ENCODE results near the gene C5AR1. TPM values are rescaled to one million over a fixed set of nuclear protein-coding genes. Genes with fewer than 3 reads are reported as not detected.
"Not testable (repeated sequence)": the region's sequence is repeated elsewhere in the genome, so short reads cannot be mapped to it uniquely, and the experiment has no call there.

C5AR1 gene
- total RNA-seq, 1 donor from 2014 or later: 0.16 TPM

- intact Hi-C loops (cut with micrococcal nuclease): no loop called here
- Mint-ChIP-seq H3K27me3 (no peaks in the 10 kb centered on the region), H3K27ac (no peak overlapping the region), H3K9me3 (no peaks in the 10 kb centered on the region), H3K4me3 (no peak overlapping the region), H3K36me3 (ENCODE audit: low read depth) (peaks cover 53% of the 10 kb centered on the region), H3K4me1 (peaks cover 28% of the 10 kb centered on the region)
- DNase-seq: peak; percentile 62
Observed at GRCh38 chr19:47351548-47351947, 41.9 kb downstream of the C5AR1 start.

- intact Hi-C loops (cut with micrococcal nuclease): no loop called here
- DNase-seq: no peak
- no peak overlapping the region for H3K27ac Mint-ChIP-seq
- H3K4me3 Mint-ChIP-seq: no peak overlapping the region
- H3K4me1 Mint-ChIP-seq: peaks cover 28% of the 10 kb centered on the region
- H3K36me3 Mint-ChIP-seq (ENCODE audit: low read depth): peaks cover 57% of the 10 kb centered on the region
- no peaks in the 10 kb centered on the region for H3K27me3 Mint-ChIP-seq
- no peaks in the 10 kb centered on the region for H3K9me3 Mint-ChIP-seq
Observed at GRCh38 chr19:47352095-47352494, 42.4 kb downstream of the C5AR1 start.

GRCh38 chr19:47353307-47353712 is 43.6 kb downstream of the C5AR1 start:
- DNase-seq: no peak
- peaks cover 68% of the 10 kb centered on the region for H3K36me3 Mint-ChIP-seq (ENCODE audit: low read depth)
- H3K27ac Mint-ChIP-seq: no peak overlapping the region
- no peaks in the 10 kb centered on the region for H3K27me3 Mint-ChIP-seq
- no peak overlapping the region for H3K4me3 Mint-ChIP-seq
- no peaks in the 10 kb centered on the region for H3K9me3 Mint-ChIP-seq
- peaks cover 28% of the 10 kb centered on the region for H3K4me1 Mint-ChIP-seq
- intact Hi-C loops (cut with micrococcal nuclease): no loop called here

GRCh38 chr19:47356900-47357299 is 47.2 kb downstream of the C5AR1 start:
- DNase-seq: no peak
- intact Hi-C loops (cut with micrococcal nuclease): no loop called here
- H3K9me3 Mint-ChIP-seq: no peaks in the 10 kb centered on the region
- no peak overlapping the region for H3K4me3 Mint-ChIP-seq
- no peaks in the 10 kb centered on the region for H3K27me3 Mint-ChIP-seq
- no peak overlapping the region for H3K27ac Mint-ChIP-seq
- H3K4me1 Mint-ChIP-seq: peaks cover 4% of the 10 kb centered on the region
- H3K36me3 Mint-ChIP-seq (ENCODE audit: low read depth): peaks cover 77% of the 10 kb centered on the region

GRCh38 chr19:47357788-47358680 is 48.4 kb downstream of the C5AR1 start:
- Mint-ChIP-seq H3K36me3 (ENCODE audit: low read depth) (peaks cover 76% of the 10 kb centered on the region), H3K4me3 (no peak overlapping the region), H3K27ac (no peak overlapping the region), H3K4me1 (no peaks in the 10 kb centered on the region), H3K9me3 (no peaks in the 10 kb centered on the region), H3K27me3 (no peaks in the 10 kb centered on the region)
- DNase-seq: no peak
- intact Hi-C loops (cut with micrococcal nuclease): no loop called here

DNA sequence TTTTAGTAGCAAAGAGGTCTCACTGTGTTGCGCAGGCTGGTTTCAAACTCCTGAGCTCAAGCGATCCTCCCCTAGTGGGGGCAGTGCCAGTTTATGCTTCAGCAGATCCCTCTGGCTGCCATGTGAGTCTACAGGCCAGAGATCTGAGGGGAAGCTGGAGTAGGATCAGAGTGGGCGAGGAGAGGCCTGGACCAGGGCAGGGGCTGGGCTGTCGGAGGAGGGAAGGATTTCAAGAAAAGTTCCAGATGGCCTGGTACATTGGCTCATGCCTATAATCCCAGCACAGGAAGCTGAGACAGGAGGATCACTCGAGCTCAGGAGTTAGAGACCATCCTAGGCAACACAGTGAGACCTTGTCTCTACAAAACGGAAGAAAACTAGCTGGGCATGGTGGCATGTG is 49.3 kb downstream of the C5AR1 start:
- H3K27ac Mint-ChIP-seq: no peak overlapping the region
- H3K4me3 Mint-ChIP-seq: no peak overlapping the region
- H3K9me3 Mint-ChIP-seq: no peaks in the 10 kb centered on the region
- intact Hi-C loops (cut with micrococcal nuclease): no loop called here
- no peak for DNase-seq
- no peaks in the 10 kb centered on the region for H3K4me1 Mint-ChIP-seq
- peaks cover 75% of the 10 kb centered on the region for H3K36me3 Mint-ChIP-seq (ENCODE audit: low read depth)
- H3K27me3 Mint-ChIP-seq: no peaks in the 10 kb centered on the region

GRCh38 chr19:47362321-47362720 is 52.7 kb downstream of the C5AR1 start:
- Mint-ChIP-seq H3K9me3 (no peaks in the 10 kb centered on the region), H3K4me3 (no peak overlapping the region), H3K4me1 (no peaks in the 10 kb centered on the region), H3K36me3 (ENCODE audit: low read depth) (peaks cover 61% of the 10 kb centered on the region), H3K27ac (no peak overlapping the region), H3K27me3 (no peaks in the 10 kb centered on the region)
- intact Hi-C loops (cut with micrococcal nuclease): no loop called here
- DNase-seq: no peak

DNA sequence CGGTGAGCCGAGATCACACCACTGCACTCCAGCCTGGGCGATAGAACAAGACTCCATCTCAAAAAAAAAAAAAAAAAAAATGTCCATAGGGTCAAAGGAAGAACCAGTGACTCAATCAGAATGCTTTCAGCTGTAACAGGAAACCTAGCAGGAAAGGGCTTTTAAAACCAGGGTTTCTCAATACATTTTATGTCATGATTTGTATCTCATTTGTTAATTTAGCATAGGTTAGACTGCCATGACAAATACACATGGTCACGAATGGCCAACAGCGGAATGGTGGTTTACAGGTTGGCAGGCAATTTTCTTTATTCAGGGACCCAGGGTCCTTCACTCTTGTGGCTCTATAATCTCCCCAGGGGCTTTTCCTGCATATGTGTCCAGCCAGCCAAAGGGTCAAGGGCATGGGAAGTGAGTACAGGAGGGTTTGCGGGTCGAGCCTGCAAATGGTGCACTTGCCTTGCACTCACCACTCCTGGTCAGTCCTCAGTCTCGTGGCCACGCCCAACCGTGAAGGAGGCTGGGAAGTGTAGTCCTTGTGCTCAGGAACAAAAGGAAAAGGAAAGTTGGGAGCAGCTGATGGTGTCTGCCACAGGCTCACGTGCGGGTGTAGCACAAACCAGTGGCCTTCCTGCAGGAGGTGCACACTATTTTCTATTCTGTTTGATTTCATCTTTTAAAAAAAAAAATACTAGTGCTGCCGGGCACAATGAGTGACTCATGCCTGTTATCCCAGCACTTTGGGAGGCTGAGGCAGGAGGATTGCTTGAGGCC is 54.3 kb downstream of the C5AR1 start:
- no peak for DNase-seq
- H3K4me1 Mint-ChIP-seq: no peaks in the 10 kb centered on the region
- peaks cover 49% of the 10 kb centered on the region for H3K36me3 Mint-ChIP-seq (ENCODE audit: low read depth)
- H3K4me3 Mint-ChIP-seq: no peak overlapping the region
- intact Hi-C loops (cut with micrococcal nuclease): no loop called here
- H3K27me3 Mint-ChIP-seq: no peaks in the 10 kb centered on the region
- H3K9me3 Mint-ChIP-seq: no peaks in the 10 kb centered on the region
- H3K27ac Mint-ChIP-seq: no peak overlapping the region

GRCh38 chr19:47365455-47365854 is 55.8 kb downstream of the C5AR1 start:
- H3K4me1 Mint-ChIP-seq; H3K27me3 Mint-ChIP-seq; H3K9me3 Mint-ChIP-seq; H3K4me3 Mint-ChIP-seq; H3K27ac Mint-ChIP-seq; DNase-seq; intact Hi-C loops (cut with micrococcal nuclease): not testable (repeated sequence)
- peaks cover 53% of the 10 kb centered on the region for H3K36me3 Mint-ChIP-seq (ENCODE audit: low read depth)

GRCh38 chr19:47370045-47370611 is 60.5 kb downstream of the C5AR1 start:
- intact Hi-C loops (cut with micrococcal nuclease): no loop called here
- H3K27ac Mint-ChIP-seq: no peak overlapping the region
- peaks cover 37% of the 10 kb centered on the region for H3K36me3 Mint-ChIP-seq (ENCODE audit: low read depth)
- no peak for DNase-seq
- no peaks in the 10 kb centered on the region for H3K9me3 Mint-ChIP-seq
- peaks cover 3% of the 10 kb centered on the region for H3K4me1 Mint-ChIP-seq
- H3K4me3 Mint-ChIP-seq: no peak overlapping the region
- no peaks in the 10 kb centered on the region for H3K27me3 Mint-ChIP-seq

DNA sequence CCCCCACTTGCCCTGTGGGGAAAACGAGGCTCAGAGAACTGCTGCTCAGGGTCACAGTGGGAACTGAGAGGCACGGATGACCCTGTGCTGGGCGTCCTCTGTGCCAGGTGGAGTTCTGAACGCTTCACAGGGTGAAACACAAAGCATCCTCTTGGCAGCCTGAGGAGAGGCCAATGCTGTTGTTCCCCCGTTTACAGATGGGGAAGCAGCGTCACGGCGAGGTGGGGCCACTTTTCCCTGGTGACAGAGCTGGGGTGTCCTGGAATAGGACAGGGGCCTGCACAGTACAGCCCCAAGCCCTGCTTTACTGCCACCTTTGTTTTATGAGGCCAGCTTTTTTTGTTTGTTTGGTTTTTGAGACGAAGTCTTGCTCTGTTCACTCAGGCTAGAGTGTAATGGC is 61.6 kb downstream of the C5AR1 start:
- Mint-ChIP-seq H3K36me3 (ENCODE audit: low read depth) (peaks cover 37% of the 10 kb centered on the region), H3K4me3 (no peak overlapping the region), H3K27me3 (no peaks in the 10 kb centered on the region), H3K4me1 (peaks cover 3% of the 10 kb centered on the region), H3K27ac (no peak overlapping the region), H3K9me3 (no peaks in the 10 kb centered on the region)
- DNase-seq: no peak
- intact Hi-C loops (cut with micrococcal nuclease): no loop called here

Data from activated CD4-positive, alpha-beta T cell treated with anti-CD3 and anti-CD28 coated beads, Interleukin-2, amount 10 ng/mL, durations not matched to agents 24 days and 14 days (primary cell).